SK-N-SH (cell line): Measurements from ENCODE around the gene BMPR1A. TPM values are rescaled to one million over a fixed set of nuclear protein-coding genes. Genes with fewer than 3 reads are reported as not detected.

Experiments
- CTCF ChIA-PET: fragments of 300-600, 350-600 bp; formaldehyde crosslinking; extraction: SDS; loops from one replicate; lab custom pipeline; 2021; lab: Yijun Ruan, JAX
- POLR2A ChIA-PET: fragments of 350-600 bp; sonication (Branson Sonifier 250); formaldehyde crosslinking; extraction: SDS; loops from one replicate; lab custom pipeline; 2020; ENCODE audit warnings: antibody characterized with exemption, inconsistent platforms; lab: Yijun Ruan, JAX
- DNase-seq: peaks from one replicate; pipeline ENCODE4 v3.0.0; 2012
- H2AFZ ChIP-seq: fragments of 200-600 bp; sonication (generic); 2 replicates; pipeline ENCODE4 v1.8.1; 2016; ENCODE audit warnings: antibody characterized with exemption, mild to moderate bottlenecking, low read depth
- H3F3A ChIP-seq: fragments of 200-600 bp; sonication (generic); replicated peaks from 2 replicates; pipeline ENCODE3; 2016; ENCODE audit warnings: antibody characterized with exemption, mild to moderate bottlenecking; ENCODE audit not compliant: insufficient read depth
- H3K27ac ChIP-seq, 2 experiments: fragments of 200-500 bp in 1 of 2; fragments of 200-600 bp in 1 of 2; sonication (Bioruptor generic) in 1 of 2; sonication (generic), shearing (Covaris generic) in 1 of 2; 2 replicates each; pipeline versions ENCODE4 v1.5.1 to v1.6.1; 2014 to 2016; ENCODE audit warnings: low read depth in 2 of 2, inconsistent platforms in 1 of 2, low read length in 1 of 2, mild to moderate bottlenecking in 1 of 2, mixed read lengths in 1 of 2
- H3K27me3 ChIP-seq: fragments of 200-600 bp; sonication (generic), shearing (Covaris generic); 2 replicates; pipeline ENCODE4 v1.6.1; 2016; ENCODE audit warnings: mixed run types; ENCODE audit not compliant: insufficient read depth
- H3K36me3 ChIP-seq, 2 experiments: fragments of 200-500 bp in 1 of 2; fragments of 200-600 bp in 1 of 2; sonication (Bioruptor generic) in 1 of 2; sonication (generic) in 1 of 2; replicated peaks in 1 of 2; 2 replicates each; pipeline versions ENCODE3 to v1.5.1; 2014 to 2016; ENCODE audit warnings: low read length in 1 of 2, mild to moderate bottlenecking in 1 of 2; ENCODE audit not compliant: insufficient read depth in 2 of 2, control insufficient read depth in 1 of 2
- H3K4me1 ChIP-seq, 2 experiments: fragments of 200-500 bp in 1 of 2; fragments of 200-600 bp in 1 of 2; sonication (Bioruptor generic) in 1 of 2; sonication (generic), shearing (Covaris generic) in 1 of 2; 2 replicates each; pipeline versions ENCODE4 v1.5.1 to v1.6.1; 2014 to 2016; ENCODE audit warnings: low read depth in 1 of 2, low read length in 1 of 2, mixed run types in 1 of 2; ENCODE audit not compliant: insufficient read depth in 2 of 2, control insufficient read depth in 1 of 2
- H3K4me2 ChIP-seq: fragments of 200-600 bp; sonication (generic), shearing (Covaris generic); 2 replicates; pipeline ENCODE4 v1.6.1; 2017; ENCODE audit warnings: mixed run types
- H3K4me3 ChIP-seq, 2 experiments: fragments of 200-500 bp in 1 of 2; fragments of 200-600 bp in 1 of 2; sonication (Bioruptor generic) in 1 of 2; sonication (generic), shearing (Covaris generic) in 1 of 2; 2 replicates each; pipeline versions ENCODE4 v1.5.1 to v1.8.1; 2014 to 2016; ENCODE audit warnings: low read depth in 2 of 2, inconsistent platforms in 1 of 2, low read length in 1 of 2, mild to moderate bottlenecking in 1 of 2, mixed read lengths in 1 of 2, moderate library complexity in 1 of 2
- H3K79me2 ChIP-seq: fragments of 200-600 bp; sonication (generic); 2 replicates; pipeline ENCODE4 v1.8.1; 2017; ENCODE audit warnings: mild to moderate bottlenecking; ENCODE audit not compliant: insufficient read depth
- H3K9ac ChIP-seq: fragments of 200-600 bp; sonication (generic); 2 replicates; pipeline ENCODE4 v1.6.1; 2017; ENCODE audit warnings: mixed run types
- H3K9me2 ChIP-seq: fragments of 200-600 bp; sonication (generic); 2 replicates; pipeline ENCODE4 v1.6.1; 2017; ENCODE audit warnings: mixed run types
- H3K9me3 ChIP-seq: fragments of 200-600 bp; sonication (generic); 2 replicates; pipeline ENCODE4 v1.6.1; 2017; ENCODE audit warnings: mixed run types, mild to moderate bottlenecking, moderate library complexity
- H4K20me1 ChIP-seq: fragments of 200-600 bp; sonication (generic); 2 replicates; pipeline ENCODE4 v1.6.1; 2017; ENCODE audit warnings: mild to moderate bottlenecking, mixed run types; ENCODE audit not compliant: insufficient read depth
- CHD2 ChIP-seq: fragments of 150-350 bp; IDR thresholded peaks from 2 replicates; pipeline ENCODE4 v1.6.1; 2018; ENCODE audit warnings: low read length; ENCODE audit not compliant: partially characterized antibody
- ELF1 ChIP-seq: IDR thresholded peaks from 2 replicates; pipeline ENCODE4 v1.4.0; 2012
- FOXM1 ChIP-seq: IDR thresholded peaks from 2 replicates; pipeline ENCODE4 v1.4.0; 2012; ENCODE audit warnings: low read depth, mild to moderate bottlenecking
- JUND ChIP-seq: IDR thresholded peaks from 2 replicates; pipeline ENCODE4 v1.4.0; 2012
- MAX ChIP-seq: IDR thresholded peaks from 2 replicates; pipeline ENCODE4 v1.4.0; 2012; ENCODE audit warnings: low read depth
- MEF2A ChIP-seq: IDR thresholded peaks from 2 replicates; pipeline ENCODE4 v1.4.0; 2012; ENCODE audit warnings: low read depth, borderline replicate concordance
- NFIC ChIP-seq: IDR thresholded peaks from 2 replicates; pipeline ENCODE4 v1.4.0; 2012; ENCODE audit warnings: borderline replicate concordance
- REST ChIP-seq: IDR thresholded peaks from 2 replicates; pipeline ENCODE4 v1.6.1; 2012; ENCODE audit warnings: mild to moderate bottlenecking, low read depth, low read length, moderate library complexity
- RXRA ChIP-seq: IDR thresholded peaks from 2 replicates; pipeline ENCODE4 v1.4.0; 2012; ENCODE audit warnings: low read depth, mild to moderate bottlenecking, borderline replicate concordance
- TAF1 ChIP-seq: IDR thresholded peaks from 2 replicates; pipeline ENCODE4 v1.6.1; 2012; ENCODE audit warnings: low read depth, mild to moderate bottlenecking, low read length, moderate library complexity, borderline replicate concordance
- TCF12 ChIP-seq: IDR thresholded peaks from 2 replicates; pipeline ENCODE4 v1.4.0; 2012
- TEAD4 ChIP-seq: IDR thresholded peaks from 2 replicates; pipeline ENCODE4 v1.4.0; 2012; ENCODE audit warnings: mild to moderate bottlenecking, borderline replicate concordance; ENCODE audit not compliant: insufficient read depth
- USF1 ChIP-seq: IDR thresholded peaks from 2 replicates; pipeline ENCODE4 v1.4.0; 2012; ENCODE audit warnings: low read depth, borderline replicate concordance
- USF2 ChIP-seq: fragments of 150-350 bp; IDR thresholded peaks from 2 replicates; pipeline ENCODE4 v1.6.1; 2017; ENCODE audit warnings: antibody characterized with exemption, low read length, low read depth, borderline replicate concordance
- YY1 ChIP-seq: IDR thresholded peaks from 2 replicates; pipeline ENCODE4 v1.4.0; 2012; ENCODE audit warnings: low read depth, mild to moderate bottlenecking
- WGBS: methylation state at CpG from one replicate; pipeline ENCODE4 v1.1.6; 2017; ENCODE audit warnings: low lambda C conversion rate; 5-methylcytosine and 5-hydroxymethylcytosine counted together
- polyA plus RNA-seq, 3 experiments: library from polyadenylated mRNA; depleted of rRNA; stranded (reverse); fragments of >200 nt; gene quantifications; 2 replicates each; pipeline ENCODE4 v1.2.3, GENCODE V29; 2012
- TF ChIP-seq, protein P1 (sequence below): fragments of 150-350 bp; IDR thresholded peaks from 2 replicates; pipeline ENCODE4 v1.6.1; 2016; ENCODE audit warnings: mild to moderate bottlenecking, low read depth, low read length

The BMPR1A gene
- polyA plus RNA-seq, 1 of the 3 experiments (the other 2 are of a cell fraction) = 12.7 TPM

- H4K20me1 ChIP-seq = no peaks in the 10 kb centered on the region
- H3K36me3 ChIP-seq = no peaks in the 10 kb centered on the region
- no peaks in the 10 kb centered on the region for H3K9me2 ChIP-seq
- no peak overlapping the region for H3K27ac ChIP-seq
- no peaks in the 10 kb centered on the region for H3F3A ChIP-seq
- no peak overlapping the region for H3K9ac ChIP-seq
- TF ChIP-seq MEF2A = no peak
- no peak for TF ChIP-seq USF1
- TF ChIP-seq, protein P1, sequence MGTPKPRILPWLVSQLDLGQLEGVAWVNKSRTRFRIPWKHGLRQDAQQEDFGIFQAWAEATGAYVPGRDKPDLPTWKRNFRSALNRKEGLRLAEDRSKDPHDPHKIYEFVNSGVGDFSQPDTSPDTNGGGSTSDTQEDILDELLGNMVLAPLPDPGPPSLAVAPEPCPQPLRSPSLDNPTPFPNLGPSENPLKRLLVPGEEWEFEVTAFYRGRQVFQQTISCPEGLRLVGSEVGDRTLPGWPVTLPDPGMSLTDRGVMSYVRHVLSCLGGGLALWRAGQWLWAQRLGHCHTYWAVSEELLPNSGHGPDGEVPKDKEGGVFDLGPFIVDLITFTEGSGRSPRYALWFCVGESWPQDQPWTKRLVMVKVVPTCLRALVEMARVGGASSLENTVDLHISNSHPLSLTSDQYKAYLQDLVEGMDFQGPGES = no peak
- no peak for TF ChIP-seq MAX
- TF ChIP-seq TCF12 = no peak
- no peak for TF ChIP-seq CHD2
- no peak for TF ChIP-seq ELF1
- TF ChIP-seq USF2 = no peak
- TF ChIP-seq TEAD4 = no peak
- TF ChIP-seq TAF1 = no peak
- ChIA-PET POLR2A (no interaction called here), CTCF (no interaction called here)
- H3K4me2 ChIP-seq = no peak overlapping the region
- H3K79me2 ChIP-seq = no peaks in the 10 kb centered on the region; the same call in 1 of the 2 replicates
- H3K27me3 ChIP-seq = no peaks in the 10 kb centered on the region
- no peak overlapping the region for H3K4me3 ChIP-seq
- DNase-seq = no peak
- H3K4me1 ChIP-seq = peaks cover 4 to 6% of the 10 kb centered on the region in 2 experiments; a peak in 2 of 4 replicates
- H3K9me3 ChIP-seq = no peaks in the 10 kb centered on the region
- no peak overlapping the region for H2AFZ ChIP-seq
- 100% methylated on average over 1 of the region's 1 CpG for WGBS
These were observed 14.2 kb upstream of the BMPR1A start for GRCh38 chr10:86742230-86742629.

DNA sequence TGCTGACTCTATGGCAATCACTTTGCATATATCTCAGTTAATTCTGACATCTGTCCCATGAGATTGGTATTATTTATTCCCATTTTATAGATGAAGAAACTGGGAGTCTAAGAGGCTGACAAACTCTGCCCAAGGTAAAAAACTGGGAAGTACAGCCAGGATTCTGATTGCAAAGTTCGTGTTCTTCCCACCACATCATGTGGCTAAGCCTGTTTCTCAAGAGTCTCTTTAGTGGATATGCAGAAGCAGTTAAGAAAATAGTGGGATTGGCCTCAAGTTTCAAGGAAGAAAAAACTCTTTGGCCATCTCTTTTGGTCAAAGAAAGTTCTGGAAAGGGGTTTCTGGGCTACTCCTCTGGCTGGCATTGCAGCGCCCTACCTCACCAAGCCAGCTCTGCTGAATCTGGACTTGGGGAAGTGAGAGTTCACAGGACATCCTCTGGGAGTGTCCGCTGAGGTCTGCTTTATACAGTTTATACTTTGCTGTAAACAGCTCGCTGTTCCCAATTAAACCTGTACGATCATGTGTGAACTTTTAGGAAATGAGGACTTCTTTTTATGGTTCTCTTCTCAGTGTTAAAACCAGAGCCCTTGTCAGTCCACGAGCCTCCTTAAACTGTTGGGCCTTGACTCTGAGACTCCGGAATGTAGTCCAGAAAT, 12.2 kb upstream of the BMPR1A start:
- H3K9me3 ChIP-seq = no peaks in the 10 kb centered on the region
- no peak overlapping the region for H3K9ac ChIP-seq
- H3K4me1 ChIP-seq = peaks cover 4 to 6% of the 10 kb centered on the region in 2 experiments; a peak in 2 of 4 replicates
- TF ChIP-seq MAX = no peak
- TF ChIP-seq YY1 = no peak
- TF ChIP-seq TAF1 = no peak
- no peak for TF ChIP-seq JUND
- no peak for TF ChIP-seq ELF1
- TF ChIP-seq USF2 = no peak
- no peak for TF ChIP-seq FOXM1
- no peak for TF ChIP-seq RXRA
- no peak for TF ChIP-seq REST
- no peak for TF ChIP-seq TEAD4
- no peak for TF ChIP-seq CHD2
- no peak for TF ChIP-seq NFIC
- WGBS = 88% methylated on average over 6 of the region's 7 CpGs
- H3K9me2 ChIP-seq = no peaks in the 10 kb centered on the region
- DNase-seq = no peak
- no peak overlapping the region for H3K27ac ChIP-seq
- no peak overlapping the region for H3K4me2 ChIP-seq
- no peaks in the 10 kb centered on the region for H3K27me3 ChIP-seq
- H3K79me2 ChIP-seq = no peaks in the 10 kb centered on the region; the same call in 1 of the 2 replicates
- H4K20me1 ChIP-seq = no peaks in the 10 kb centered on the region
- ChIA-PET CTCF (no interaction called here), POLR2A (interaction anchor here (1.2 kb wide), 1 partner anchor 12 kb away, joined by 5 read pairs; the partner anchor contains the start of gene BMPR1A)
- no peaks in the 10 kb centered on the region for H3K36me3 ChIP-seq
- H3K4me3 ChIP-seq = no peak overlapping the region
- H3F3A ChIP-seq = no peaks in the 10 kb centered on the region
- H2AFZ ChIP-seq = no peak overlapping the region
